GM12878 (cell line): ENCODE data around the gene PHYKPL.

Source experiments
- BCLAF1 ChIP-seq: fragments of 450-650 bp; IDR thresholded peaks from 2 replicates; pipeline ENCODE4 v1.6.1; 2017; ENCODE audit warnings: antibody characterized with exemption, mild to moderate bottlenecking, moderate library complexity
- CBFB ChIP-seq: IDR thresholded peaks from 2 replicates; pipeline ENCODE4 v1.6.1; 2016; ENCODE audit warnings: antibody characterized with exemption, low read depth
- EP300 ChIP-seq, 2 experiments: fragments of 150-350 bp in 1 of 2; IDR thresholded peaks; 2 replicates each; pipeline ENCODE4 v1.6.1; 2011 to 2012; ENCODE audit warnings: low read depth in 2 of 2, low read length in 2 of 2, borderline replicate concordance in 1 of 2, improper control_type of control experiment in 1 of 2, inconsistent platforms in 1 of 2; ENCODE audit not compliant: control insufficient read depth in 1 of 2
- EZH2 ChIP-seq: IDR thresholded peaks from 2 replicates; pipeline ENCODE4 v1.6.1; 2012; ENCODE audit warnings: low read depth, mild to moderate bottlenecking, control low read depth, inconsistent platforms, low read length, borderline replicate concordance; ENCODE audit not compliant: control insufficient read depth
- HDAC2 ChIP-seq: fragments of 200-600 bp; sonication (generic); IDR thresholded peaks from 2 replicates; pipeline ENCODE4 v1.6.1; 2017
- SMAD1 ChIP-seq: fragments of 450-650 bp; IDR thresholded peaks from 2 replicates; pipeline ENCODE4 v1.6.1; 2018; ENCODE audit warnings: mild to moderate bottlenecking, low read depth; ENCODE audit not compliant: partially characterized antibody
- TAF1 ChIP-seq: IDR thresholded peaks from 2 replicates; pipeline ENCODE4 v1.6.1; 2011; ENCODE audit warnings: mild to moderate bottlenecking, low read depth, low read length, borderline replicate concordance
- TF ChIP-seq, protein P1 (sequence below), 3 experiments: IDR thresholded peaks in 2 of 3; conservative IDR thresholded peaks in 1 of 3; 2 replicates each; pipeline ENCODE4 v1.5.1; 2011; ENCODE audit warnings: low read depth in 3 of 3, low read length in 3 of 3, mild to moderate bottlenecking in 3 of 3, control low read depth in 2 of 3, moderate library complexity in 2 of 3, inconsistent platforms in 1 of 3, mixed read lengths in 1 of 3; ENCODE audit not compliant: control insufficient read depth in 2 of 3, insufficient read depth in 1 of 3; ENCODE audit errors: extremely low read depth in 1 of 3

GRCh38 chr5:178221853-178222252, 10.7 kb downstream of the PHYKPL start:
- TF ChIP-seq SMAD1 (no peak), EZH2 (no peak), EP300 (IDR thresholded peaks at IDR 0.05; ENCODE audit: borderline replicate concordance in 1 of 2, control insufficient read depth in 1 of 2, low read depth in 2 of 2, low read length in 2 of 2) (no peak), TAF1 (no peak), CBFB (no peak), HDAC2 (no peak), BCLAF1 (no peak)
- TF ChIP-seq, protein P1, sequence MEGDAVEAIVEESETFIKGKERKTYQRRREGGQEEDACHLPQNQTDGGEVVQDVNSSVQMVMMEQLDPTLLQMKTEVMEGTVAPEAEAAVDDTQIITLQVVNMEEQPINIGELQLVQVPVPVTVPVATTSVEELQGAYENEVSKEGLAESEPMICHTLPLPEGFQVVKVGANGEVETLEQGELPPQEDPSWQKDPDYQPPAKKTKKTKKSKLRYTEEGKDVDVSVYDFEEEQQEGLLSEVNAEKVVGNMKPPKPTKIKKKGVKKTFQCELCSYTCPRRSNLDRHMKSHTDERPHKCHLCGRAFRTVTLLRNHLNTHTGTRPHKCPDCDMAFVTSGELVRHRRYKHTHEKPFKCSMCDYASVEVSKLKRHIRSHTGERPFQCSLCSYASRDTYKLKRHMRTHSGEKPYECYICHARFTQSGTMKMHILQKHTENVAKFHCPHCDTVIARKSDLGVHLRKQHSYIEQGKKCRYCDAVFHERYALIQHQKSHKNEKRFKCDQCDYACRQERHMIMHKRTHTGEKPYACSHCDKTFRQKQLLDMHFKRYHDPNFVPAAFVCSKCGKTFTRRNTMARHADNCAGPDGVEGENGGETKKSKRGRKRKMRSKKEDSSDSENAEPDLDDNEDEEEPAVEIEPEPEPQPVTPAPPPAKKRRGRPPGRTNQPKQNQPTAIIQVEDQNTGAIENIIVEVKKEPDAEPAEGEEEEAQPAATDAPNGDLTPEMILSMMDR (IDR thresholded peaks at IDR 0.05 in 2 of 3, conservative IDR thresholded peaks at IDR 0.05 in 1 of 3; ENCODE audit: control insufficient read depth in 2 of 3, extremely low read depth in 1 of 3, insufficient read depth in 1 of 3, low read depth in 3 of 3, low read length in 3 of 3), result no peak
